ENCODE results near the gene INSIG2.

INSIG2 gene

DNA sequence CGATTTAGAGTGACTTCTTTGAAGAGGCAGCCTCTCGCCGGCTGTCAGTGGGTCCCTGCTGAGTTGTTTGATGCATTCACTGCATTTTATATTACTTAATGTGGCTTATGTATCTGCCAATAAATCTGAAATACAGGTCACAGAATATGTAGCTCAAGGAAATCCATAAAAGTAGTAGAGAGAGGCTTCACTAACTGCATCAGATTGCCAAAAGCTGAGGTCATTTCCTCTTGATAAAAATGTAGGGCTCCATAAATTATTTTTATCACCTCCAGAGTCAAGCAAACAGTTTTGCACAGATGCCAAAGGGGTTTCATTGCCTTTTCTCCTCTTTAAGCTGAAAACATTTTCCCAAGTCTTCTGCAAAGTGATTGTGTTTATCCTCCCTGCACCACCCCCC lies 37.9 kb upstream of the INSIG2 start:
- no peak for DNase-seq (ENCODE audit: low read depth, low spot score)
- H3K27ac ChIP-seq (ENCODE audit: low read length), result no peak overlapping the region
- WGBS (ENCODE audit: insufficient coverage, insufficient read length), result no CpG with 5 or more reads among the region's 3 CpGs
- H3K27me3 ChIP-seq (ENCODE audit: control insufficient read depth, insufficient read depth, low read length), result no peaks in the 10 kb centered on the region
- no peak overlapping the region for H3K4me3 ChIP-seq (ENCODE audit: low read length)
- no peaks in the 10 kb centered on the region for H3K9me3 ChIP-seq (ENCODE audit: control insufficient read depth, insufficient read depth, low read length)
- no peaks in the 10 kb centered on the region for H3K36me3 ChIP-seq (ENCODE audit: control insufficient read depth, insufficient read depth, low read length)
- H3K4me1 ChIP-seq (ENCODE audit: control insufficient read depth, insufficient read depth, low read length), result no peaks in the 10 kb centered on the region

DNA sequence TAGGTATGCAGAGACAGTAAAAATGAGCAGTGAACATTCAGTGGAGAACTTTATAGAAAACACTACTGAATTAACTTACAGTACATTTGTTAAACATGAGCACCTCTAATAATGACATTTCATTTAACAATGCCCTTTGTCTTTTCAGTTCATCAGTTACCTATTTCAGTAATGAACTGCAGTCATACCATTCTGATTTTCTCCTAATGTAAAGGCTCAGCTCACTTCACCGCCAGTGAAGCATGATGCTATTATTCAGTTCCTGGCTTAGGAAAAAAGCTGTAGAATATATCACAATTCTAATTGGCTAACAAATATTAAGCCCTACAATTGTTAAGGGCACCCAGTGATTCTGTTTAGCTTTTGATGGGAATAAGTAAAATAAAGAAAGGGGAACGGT lies 37.3 kb upstream of the INSIG2 start:
- Histone ChIP-seq H3K4me3 (ENCODE audit: low read length) (no peak overlapping the region), H3K27ac (ENCODE audit: low read length) (no peak overlapping the region)
- no peak for DNase-seq (ENCODE audit: low read depth, low spot score)

DNA sequence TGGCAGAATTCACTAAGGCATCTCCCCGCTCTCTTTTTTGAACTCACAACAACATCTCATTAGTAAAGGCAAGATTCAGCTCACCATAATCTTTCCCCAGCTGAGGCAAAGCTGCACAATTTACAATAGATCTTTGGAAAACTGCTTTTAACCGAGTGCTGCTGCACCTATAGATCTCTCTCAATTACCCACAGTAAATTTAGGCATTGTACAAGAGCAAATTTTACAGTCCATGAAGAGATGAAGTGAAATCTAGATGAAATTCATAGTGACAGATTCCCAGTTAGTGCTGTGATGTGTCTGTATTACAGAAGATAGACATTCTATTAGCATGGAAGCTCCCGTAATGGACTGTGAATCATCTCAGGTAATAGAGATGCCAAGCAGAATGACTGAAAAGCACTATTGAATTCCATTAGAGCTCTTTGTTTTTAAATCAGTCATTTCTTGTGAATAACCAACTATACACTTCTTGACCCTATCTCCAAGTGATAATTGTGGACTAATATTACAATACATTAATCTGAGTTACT lies 36.4 kb upstream of the INSIG2 start:
- no peaks in the 10 kb centered on the region for H3K9me3 ChIP-seq (ENCODE audit: control insufficient read depth, insufficient read depth, low read length)
- H3K27me3 ChIP-seq (ENCODE audit: control insufficient read depth, insufficient read depth, low read length), result no peaks in the 10 kb centered on the region
- DNase-seq (ENCODE audit: low read depth, low spot score), result no peak
- no peaks in the 10 kb centered on the region for H3K36me3 ChIP-seq (ENCODE audit: control insufficient read depth, insufficient read depth, low read length)
- no peaks in the 10 kb centered on the region for H3K4me1 ChIP-seq (ENCODE audit: control insufficient read depth, insufficient read depth, low read length)
- WGBS (ENCODE audit: insufficient coverage, insufficient read length), result no CpG with 5 or more reads among the region's 3 CpGs
- H3K27ac ChIP-seq (ENCODE audit: low read length), result no peak overlapping the region
- no peak overlapping the region for H3K4me3 ChIP-seq (ENCODE audit: low read length)

More for the DNA sequence above, 37.3 kb upstream of the INSIG2 start:
- Histone ChIP-seq H3K36me3 (ENCODE audit: control insufficient read depth, insufficient read depth, low read length) (no peaks in the 10 kb centered on the region), H3K4me1 (ENCODE audit: control insufficient read depth, insufficient read depth, low read length) (no peaks in the 10 kb centered on the region), H3K27me3 (ENCODE audit: control insufficient read depth, insufficient read depth, low read length) (no peaks in the 10 kb centered on the region), H3K9me3 (ENCODE audit: control insufficient read depth, insufficient read depth, low read length) (no peaks in the 10 kb centered on the region)
- no CpG with 5 or more reads among the region's 2 CpGs for WGBS (ENCODE audit: insufficient coverage, insufficient read length)

DNA sequence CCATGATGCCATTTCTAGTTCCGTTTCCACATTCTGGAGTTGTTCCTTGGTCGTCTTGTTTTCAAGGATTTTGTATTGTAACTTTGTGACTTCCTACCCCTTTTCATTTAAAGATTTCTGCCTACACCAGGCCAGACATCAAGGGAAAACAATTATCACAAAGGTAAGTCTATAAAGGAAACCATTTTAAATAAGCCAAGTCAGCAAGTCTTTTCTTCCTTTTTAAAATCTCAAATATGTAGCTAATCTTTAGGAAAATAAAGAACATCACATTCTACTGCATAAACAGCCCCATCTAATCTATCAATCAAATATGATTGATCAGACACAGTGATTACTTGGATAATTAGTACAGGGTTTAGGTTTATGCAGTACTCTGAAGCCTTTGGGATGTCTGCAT lies 35.8 kb upstream of the INSIG2 start:
- no CpG with 5 or more reads among the region's 2 CpGs for WGBS (ENCODE audit: insufficient coverage, insufficient read length)
- DNase-seq (ENCODE audit: low read depth, low spot score), result no peak
- no peak overlapping the region for H3K4me3 ChIP-seq (ENCODE audit: low read length)
- H3K9me3 ChIP-seq (ENCODE audit: control insufficient read depth, insufficient read depth, low read length), result no peaks in the 10 kb centered on the region
- no peaks in the 10 kb centered on the region for H3K4me1 ChIP-seq (ENCODE audit: control insufficient read depth, insufficient read depth, low read length)
- no peak overlapping the region for H3K27ac ChIP-seq (ENCODE audit: low read length)
- no peaks in the 10 kb centered on the region for H3K36me3 ChIP-seq (ENCODE audit: control insufficient read depth, insufficient read depth, low read length)
- H3K27me3 ChIP-seq (ENCODE audit: control insufficient read depth, insufficient read depth, low read length), result no peaks in the 10 kb centered on the region

DNA sequence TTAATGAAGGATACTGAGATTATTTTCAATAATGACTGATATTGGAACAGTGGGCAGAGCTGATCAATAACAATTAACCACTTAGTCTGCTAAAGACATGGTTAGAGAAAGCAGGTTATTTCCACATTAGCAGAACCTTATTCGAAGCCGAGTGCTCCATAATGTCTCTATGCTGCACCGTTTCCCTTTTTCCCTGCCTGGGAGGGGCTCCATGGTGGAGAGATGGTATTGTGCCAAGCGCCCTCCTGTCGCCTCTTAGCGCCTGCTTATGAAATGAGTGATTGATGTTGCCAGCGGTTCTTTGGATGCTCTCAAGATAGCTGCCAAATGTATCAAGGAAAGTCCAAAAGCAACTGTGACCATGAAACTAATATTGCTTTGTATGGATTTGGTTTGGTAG lies 34.6 kb upstream of the INSIG2 start:
- no peaks in the 10 kb centered on the region for H3K27me3 ChIP-seq (ENCODE audit: control insufficient read depth, insufficient read depth, low read length)
- H3K9me3 ChIP-seq (ENCODE audit: control insufficient read depth, insufficient read depth, low read length), result no peaks in the 10 kb centered on the region
- no peak overlapping the region for H3K4me3 ChIP-seq (ENCODE audit: low read length)
- H3K36me3 ChIP-seq (ENCODE audit: control insufficient read depth, insufficient read depth, low read length), result no peaks in the 10 kb centered on the region
- H3K27ac ChIP-seq (ENCODE audit: low read length), result no peak overlapping the region
- no CpG with 5 or more reads among the region's 7 CpGs for WGBS (ENCODE audit: insufficient coverage, insufficient read length)
- H3K4me1 ChIP-seq (ENCODE audit: control insufficient read depth, insufficient read depth, low read length), result no peaks in the 10 kb centered on the region
- DNase-seq (ENCODE audit: low read depth, low spot score), result no peak

DNA sequence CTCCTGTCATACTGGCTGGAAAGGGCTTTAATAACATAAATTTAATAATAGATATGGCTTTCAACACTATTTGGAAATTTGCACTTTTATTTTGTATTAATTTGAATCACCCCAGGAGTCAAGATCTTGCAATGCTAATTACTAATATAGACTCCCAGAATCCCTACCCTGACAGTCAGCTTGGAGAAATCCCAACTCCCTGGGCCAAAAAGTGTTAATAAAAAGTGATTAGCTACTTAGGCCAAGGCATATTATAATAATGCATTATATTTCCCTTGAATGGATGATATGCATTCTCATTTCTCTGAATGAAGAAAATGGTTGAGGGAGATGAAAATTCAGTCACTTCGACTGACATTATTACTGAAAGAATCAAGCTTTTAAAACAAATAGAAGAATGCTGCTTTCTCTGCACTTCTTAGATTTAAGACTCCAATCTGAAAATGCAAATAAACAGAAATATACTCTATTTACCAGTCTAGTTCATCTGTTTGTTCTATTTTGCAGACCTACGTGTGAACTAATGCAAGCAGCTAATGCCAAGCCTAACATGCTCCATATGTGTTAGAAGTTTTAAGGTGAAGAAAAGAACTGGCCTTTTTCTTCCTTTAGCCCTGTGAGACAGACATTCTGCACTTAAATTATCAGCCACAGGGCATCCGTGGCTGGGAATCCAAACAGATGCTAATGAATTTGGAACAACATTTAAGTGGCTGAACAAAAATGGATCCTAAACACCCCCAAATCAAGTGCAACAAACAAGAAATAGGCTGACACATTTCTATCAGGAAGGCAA lies 33.9 kb upstream of the INSIG2 start:
- Histone ChIP-seq H3K27me3 (ENCODE audit: control insufficient read depth, insufficient read depth, low read length) (no peaks in the 10 kb centered on the region), H3K9me3 (ENCODE audit: control insufficient read depth, insufficient read depth, low read length) (no peaks in the 10 kb centered on the region), H3K4me1 (ENCODE audit: control insufficient read depth, insufficient read depth, low read length) (no peaks in the 10 kb centered on the region), H3K4me3 (ENCODE audit: low read length) (no peak overlapping the region), H3K27ac (ENCODE audit: low read length) (no peak overlapping the region), H3K36me3 (ENCODE audit: control insufficient read depth, insufficient read depth, low read length) (no peaks in the 10 kb centered on the region)
- DNase-seq (ENCODE audit: low read depth, low spot score), result no peak
- no CpG with 5 or more reads among the region's 3 CpGs for WGBS (ENCODE audit: insufficient coverage, insufficient read length)

DNA sequence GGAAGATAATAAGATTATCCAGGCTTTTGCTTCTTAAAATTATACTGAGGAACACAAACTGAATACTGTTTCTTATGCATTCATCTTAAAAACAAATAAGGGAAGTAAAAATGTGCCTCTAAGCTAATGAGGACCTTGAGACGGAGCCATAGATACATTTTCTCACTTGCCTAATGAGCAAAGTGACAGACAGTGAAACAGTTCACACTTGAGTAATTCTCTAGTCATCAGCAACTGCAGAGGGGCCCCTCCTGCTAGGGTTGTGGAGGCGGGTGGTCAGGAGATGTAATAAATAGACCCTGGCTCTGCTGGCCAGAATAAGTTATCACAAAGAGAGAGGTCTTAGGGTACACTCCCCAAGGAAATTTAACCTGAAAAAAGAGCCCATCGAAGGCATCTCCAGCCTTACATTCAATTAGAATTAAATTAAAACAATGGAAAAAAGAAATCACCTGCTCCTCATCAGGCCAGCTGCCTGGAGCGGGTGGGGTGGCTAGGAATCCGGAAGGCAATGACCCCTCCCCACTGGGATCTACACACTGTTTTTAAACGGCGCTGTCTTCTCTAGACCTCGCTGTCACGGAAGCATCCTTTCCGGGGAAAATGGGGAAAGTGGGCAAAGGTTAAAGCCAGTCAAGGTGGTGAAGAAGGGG lies 32.6 kb upstream of the INSIG2 start:
- no peaks in the 10 kb centered on the region for H3K27me3 ChIP-seq (ENCODE audit: control insufficient read depth, insufficient read depth, low read length)
- WGBS (ENCODE audit: insufficient coverage, insufficient read length), result no CpG with 5 or more reads among the region's 10 CpGs
- no peak overlapping the region for H3K27ac ChIP-seq (ENCODE audit: low read length)
- no peaks in the 10 kb centered on the region for H3K36me3 ChIP-seq (ENCODE audit: control insufficient read depth, insufficient read depth, low read length)
- H3K9me3 ChIP-seq (ENCODE audit: control insufficient read depth, insufficient read depth, low read length), result no peaks in the 10 kb centered on the region
- no peaks in the 10 kb centered on the region for H3K4me1 ChIP-seq (ENCODE audit: control insufficient read depth, insufficient read depth, low read length)
- no peak for DNase-seq (ENCODE audit: low read depth, low spot score)
- no peak overlapping the region for H3K4me3 ChIP-seq (ENCODE audit: low read length)

DNA sequence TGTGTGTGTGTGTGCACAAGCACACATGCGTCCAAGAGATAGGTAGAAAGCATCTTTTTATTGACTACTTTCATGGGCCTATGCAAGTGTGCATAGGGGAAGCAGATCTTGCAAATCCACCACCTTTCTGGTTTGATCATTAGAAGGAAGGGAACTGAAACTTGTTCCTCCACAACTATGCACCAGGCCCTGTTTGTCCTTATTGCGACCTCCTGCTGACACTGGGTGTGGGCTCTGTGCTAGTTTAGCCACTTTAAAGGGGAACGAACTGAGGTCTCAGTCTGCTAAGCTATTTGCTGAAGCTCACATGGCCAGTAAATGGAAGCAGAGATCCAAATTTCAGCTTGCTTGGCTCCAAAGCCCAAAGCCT lies 32.1 kb upstream of the INSIG2 start:
- H3K4me1 ChIP-seq (ENCODE audit: control insufficient read depth, insufficient read depth, low read length), result no peaks in the 10 kb centered on the region; the same call in 1 of the 2 replicates
- no peak for DNase-seq (ENCODE audit: low read depth, low spot score)
- H3K9me3 ChIP-seq (ENCODE audit: control insufficient read depth, insufficient read depth, low read length), result no peaks in the 10 kb centered on the region
- no peak overlapping the region for H3K4me3 ChIP-seq (ENCODE audit: low read length)
- no CpG with 5 or more reads among the region's 3 CpGs for WGBS (ENCODE audit: insufficient coverage, insufficient read length)
- no peaks in the 10 kb centered on the region for H3K36me3 ChIP-seq (ENCODE audit: control insufficient read depth, insufficient read depth, low read length)
- H3K27me3 ChIP-seq (ENCODE audit: control insufficient read depth, insufficient read depth, low read length), result no peaks in the 10 kb centered on the region
- H3K27ac ChIP-seq (ENCODE audit: low read length), result no peak overlapping the region

DNA sequence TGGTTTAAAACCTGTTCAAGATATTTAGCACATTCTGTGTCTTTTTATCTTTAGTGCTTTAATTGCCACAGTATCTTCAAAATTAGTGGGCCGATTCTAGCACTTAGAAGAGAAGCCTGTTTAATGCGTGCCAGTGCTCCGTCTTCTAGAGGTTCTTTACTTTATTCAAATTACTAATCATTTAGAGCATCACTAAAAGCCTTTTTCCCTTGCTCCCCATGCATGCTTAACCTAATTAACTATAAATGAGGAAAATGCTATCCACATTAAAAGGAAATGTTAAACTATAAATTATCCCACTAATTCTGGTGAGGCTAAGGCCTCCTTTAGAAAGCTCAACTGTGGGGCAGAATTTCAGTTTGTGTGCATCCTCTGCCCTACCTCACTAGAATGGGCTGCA lies 31.5 kb upstream of the INSIG2 start:
- no CpG with 5 or more reads among the region's 3 CpGs for WGBS (ENCODE audit: insufficient coverage, insufficient read length)
- no peaks in the 10 kb centered on the region for H3K9me3 ChIP-seq (ENCODE audit: control insufficient read depth, insufficient read depth, low read length)

DNA sequence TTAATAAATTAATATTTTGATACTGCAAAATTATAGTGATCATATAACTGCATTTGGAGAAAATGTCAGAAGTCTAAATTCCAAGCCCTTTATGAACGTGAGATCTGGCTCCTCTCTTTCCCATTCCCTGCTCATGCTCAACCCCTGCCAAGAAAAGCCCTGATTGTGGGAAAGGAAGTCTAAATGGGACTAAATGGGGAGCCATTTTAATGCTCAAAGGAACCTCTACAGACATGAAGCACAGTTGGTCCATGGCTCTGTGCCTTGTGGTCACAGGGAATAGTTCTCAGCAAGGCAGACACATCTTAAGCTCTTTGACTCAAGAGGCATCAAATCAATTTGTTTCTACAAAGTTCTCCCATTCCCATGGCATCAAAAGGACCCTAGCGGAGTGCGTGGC lies 29.3 kb upstream of the INSIG2 start:
- no peaks in the 10 kb centered on the region for H3K27me3 ChIP-seq (ENCODE audit: control insufficient read depth, insufficient read depth, low read length)
- H3K36me3 ChIP-seq (ENCODE audit: control insufficient read depth, insufficient read depth, low read length), result no peaks in the 10 kb centered on the region
- H3K4me3 ChIP-seq (ENCODE audit: low read length), result no peak overlapping the region
- no peak overlapping the region for H3K27ac ChIP-seq (ENCODE audit: low read length)
- no peak for DNase-seq (ENCODE audit: low read depth, low spot score)
- H3K9me3 ChIP-seq (ENCODE audit: control insufficient read depth, insufficient read depth, low read length), result no peaks in the 10 kb centered on the region
- WGBS (ENCODE audit: insufficient coverage, insufficient read length), result no CpG with 5 or more reads among the region's 3 CpGs
- no peaks in the 10 kb centered on the region; the same call in 1 of the 2 replicates for H3K4me1 ChIP-seq (ENCODE audit: control insufficient read depth, insufficient read depth, low read length)

More for the DNA sequence above, 31.5 kb upstream of the INSIG2 start:
- H3K36me3 ChIP-seq (ENCODE audit: control insufficient read depth, insufficient read depth, low read length), result no peaks in the 10 kb centered on the region
- H3K27me3 ChIP-seq (ENCODE audit: control insufficient read depth, insufficient read depth, low read length), result no peaks in the 10 kb centered on the region
- no peak overlapping the region for H3K4me3 ChIP-seq (ENCODE audit: low read length)
- no peak for DNase-seq (ENCODE audit: low read depth, low spot score)
- no peak overlapping the region for H3K27ac ChIP-seq (ENCODE audit: low read length)
- no peaks in the 10 kb centered on the region; the same call in 1 of the 2 replicates for H3K4me1 ChIP-seq (ENCODE audit: control insufficient read depth, insufficient read depth, low read length)
